HG03066 (cell line): ENCODE results near the gene KIAA1217.

ENCODE experiments used
- ATAC-seq: cut with Tn5 transposase; IDR thresholded peaks from one replicate; pipeline ENCODE4 v1.9.1; 2021; ENCODE audit warnings: low read depth; ENCODE audit not compliant: unreplicated experiment

The KIAA1217 gene

GRCh38 chr10:24524314-24524713 is 315.4 kb downstream of the KIAA1217 start:
- no peak for ATAC-seq

- no peak for ATAC-seq
These were observed 317.2 kb downstream of the KIAA1217 start for GRCh38 chr10:24526085-24526649.

- ATAC-seq, result no peak
These were observed 320.0 kb downstream of the KIAA1217 start for GRCh38 chr10:24528946-24529345.

- ATAC-seq, result no peak
These were observed 322.5 kb downstream of the KIAA1217 start for GRCh38 chr10:24531439-24531838.

GRCh38 chr10:24533981-24534380 is 325.0 kb downstream of the KIAA1217 start:
- ATAC-seq, result no peak

- no peak for ATAC-seq
These were observed 327.7 kb downstream of the KIAA1217 start for GRCh38 chr10:24536636-24537035.

- ATAC-seq, result no peak
These were observed 332.4 kb downstream of the KIAA1217 start for GRCh38 chr10:24541239-24541753.

- no peak for ATAC-seq
These were observed 333.7 kb downstream of the KIAA1217 start for GRCh38 chr10:24542314-24543270.

GRCh38 chr10:24544776-24545175 is 335.8 kb downstream of the KIAA1217 start:
- no peak for ATAC-seq

GRCh38 chr10:24545585-24545984 is 336.6 kb downstream of the KIAA1217 start:
- no peak for ATAC-seq

- ATAC-seq, result no peak
These were observed 341.7 kb downstream of the KIAA1217 start for GRCh38 chr10:24550680-24551079.

GRCh38 chr10:24551161-24551560 is 342.2 kb downstream of the KIAA1217 start:
- ATAC-seq, result no peak

- no peak for ATAC-seq
These were observed 343.5 kb downstream of the KIAA1217 start for GRCh38 chr10:24552346-24553016.

GRCh38 chr10:24553051-24553612 is 344.2 kb downstream of the KIAA1217 start:
- no peak for ATAC-seq

GRCh38 chr10:24554036-24554435 is 345.1 kb downstream of the KIAA1217 start:
- ATAC-seq, result no peak

- no peak for ATAC-seq
These were observed 347.3 kb downstream of the KIAA1217 start for GRCh38 chr10:24556126-24556749.

GRCh38 chr10:24556750-24557742 is 348.1 kb downstream of the KIAA1217 start:
- no peak for ATAC-seq

- no peak for ATAC-seq
These were observed 352.5 kb downstream of the KIAA1217 start for GRCh38 chr10:24561453-24561852.

- no peak for ATAC-seq
These were observed 359.1 kb downstream of the KIAA1217 start for GRCh38 chr10:24568042-24568441.
